ENCODE measurements around the gene STIM2. TPM values are rescaled to one million over a fixed set of nuclear protein-coding genes. Genes with fewer than 3 reads are reported as not detected.
A peak's percentile ranks its signal among the peaks of the same experiment; 100 is the strongest.

STIM2 gene
- total and polyA plus RNA-seq, 10 of the 15 experiments (the other 5 are each of a cell fraction or from before 2014, with no cell fraction given): 4.7 to 41.5 (median 16.9) TPM

- no peaks in the 10 kb centered on the region for H3K9me3 ChIP-seq (replicated peaks; ENCODE audit: control insufficient read depth, insufficient read depth, low read length)
- H3K9ac ChIP-seq (ENCODE audit: control insufficient read depth, insufficient read depth, low read length): no peak overlapping the region
- no peak for DNase-seq (ENCODE audit: low read depth, low spot score)
- no peaks in the 10 kb centered on the region for H4K20me1 ChIP-seq (ENCODE audit: control insufficient read depth, insufficient read depth)
- H3K27ac ChIP-seq (ENCODE audit: control insufficient read depth, insufficient read depth): no peak overlapping the region
- 35% methylated on average over 1 of the region's 1 CpG for WGBS (ENCODE audit: insufficient coverage, insufficient replicate concordance, low lambda C conversion rate, missing lambda C conversion rate)
- peak; percentile 88 for FAIRE-seq
- H3K36me3 ChIP-seq (ENCODE audit: control insufficient read depth in 2 of 2, insufficient read depth in 2 of 2, low read length in 1 of 2): no peaks in the 10 kb centered on the region; a peak in 2 of 4 replicates
- BruUV-seq (replicated peaks): no TSS peak
- in situ Hi-C loops (cut with MboI): no loop called here
- peaks cover 2% of the 10 kb centered on the region for H3K79me2 ChIP-seq (ENCODE audit: control insufficient read depth, insufficient read depth, low read length)
- SMC1A ChIA-PET (ENCODE audit: uncharacterized antibody, unreplicated experiment): interaction anchor here (0.6 to 2.1 kb wide), 7 partner anchors 12 to 83 kb away, joined by 3 to 10 read pairs (median 4); no protein-coding TSS in a partner anchor
- no peak overlapping the region for H3K4me2 ChIP-seq (ENCODE audit: control insufficient read depth, insufficient read depth)
- peaks cover 7% of the 10 kb centered on the region for H3K4me1 ChIP-seq (ENCODE audit: control insufficient read depth, insufficient read depth, low read length)
- TF ChIP-seq SUZ12 (IDR thresholded peaks at IDR 0.05; ENCODE audit: unreplicated experiment): no peak
- TF ChIP-seq E2F4 (IDR thresholded peaks at IDR 0.05; ENCODE audit: low read depth, low read length): no peak
- no peak for TF ChIP-seq IKZF1 (conservative IDR thresholded peaks at IDR 0.05)
- TF ChIP-seq SPI1 (IDR thresholded peaks at IDR 0.05; ENCODE audit: borderline replicate concordance, insufficient read depth, low read depth, low read length): no peak
- RAD21 ChIA-PET (ENCODE audit: unreplicated experiment): interaction anchor here (0.6 to 3.0 kb wide), 4 partner anchors 30 to 522 kb away, joined by 3 to 11 read pairs (median 4); no protein-coding TSS in a partner anchor
- peak; percentile 25; the same call in 1 of the 3 replicates for ATAC-seq
- no peak overlapping the region for H2AFZ ChIP-seq (ENCODE audit: control insufficient read depth, low read depth, low read length)
- intact Hi-C loops (cut with micrococcal nuclease; ENCODE audit: unreplicated experiment): no loop called here
- CTCF ChIA-PET: interaction anchor here (1.4 to 1.5 kb wide), 2 partner anchors 12 to 67 kb away, joined by 4 read pairs; no protein-coding TSS in a partner anchor
- POLR2A ChIA-PET: interaction anchor here (1.2 kb wide), 1 partner anchor 29 kb away, joined by 4 read pairs; no protein-coding TSS in a partner anchor
- H3K4me3 ChIP-seq: no peak overlapping the region
- no peaks in the 10 kb centered on the region for H3K27me3 ChIP-seq (replicated peaks in 1 of 2; ENCODE audit: control insufficient read depth in 2 of 2, insufficient read depth in 2 of 2, low read length in 1 of 2)
These were observed 55.6 kb downstream of the STIM2 start for GRCh38 chr4:26916195-26916594.

- CTCF ChIA-PET: no interaction called here
- in situ Hi-C loops (cut with MboI) (no loop called here), intact Hi-C loops (cut with micrococcal nuclease; ENCODE audit: unreplicated experiment) (no loop called here)
- Histone ChIP-seq H3K4me2 (ENCODE audit: control insufficient read depth, insufficient read depth) (no peak overlapping the region), H4K20me1 (ENCODE audit: control insufficient read depth, insufficient read depth) (no peaks in the 10 kb centered on the region), H3K36me3 (ENCODE audit: control insufficient read depth in 2 of 2, insufficient read depth in 2 of 2, low read length in 1 of 2) (no peaks in the 10 kb centered on the region), H2AFZ (ENCODE audit: control insufficient read depth, low read depth, low read length) (no peak overlapping the region), H3K79me2 (ENCODE audit: control insufficient read depth, insufficient read depth, low read length) (no peaks in the 10 kb centered on the region), H3K4me1 (ENCODE audit: control insufficient read depth, insufficient read depth, low read length) (no peaks in the 10 kb centered on the region), H3K9ac (ENCODE audit: control insufficient read depth, insufficient read depth, low read length) (no peak overlapping the region), H3K4me3 (no peak overlapping the region), H3K27ac (ENCODE audit: control insufficient read depth, insufficient read depth) (no peak overlapping the region), H3K9me3 (replicated peaks; ENCODE audit: control insufficient read depth, insufficient read depth, low read length) (no peaks in the 10 kb centered on the region), H3K27me3 (replicated peaks in 1 of 2; ENCODE audit: control insufficient read depth in 2 of 2, insufficient read depth in 2 of 2, low read length in 1 of 2) (no peaks in the 10 kb centered on the region)
- DNase-seq (ENCODE audit: low read depth, low spot score) (no peak), FAIRE-seq (no peak), ATAC-seq (no peak)
- 100% methylated on average over 4 of the region's 4 CpGs for WGBS (ENCODE audit: insufficient coverage, insufficient replicate concordance, low lambda C conversion rate, missing lambda C conversion rate)
- POLR2A ChIA-PET: no interaction called here
- TF ChIP-seq STAT3 (IDR thresholded peaks at IDR 0.05; ENCODE audit: low read depth, low read length) (no peak), BCL11A (IDR thresholded peaks at IDR 0.05; ENCODE audit: low read depth, low read length) (no peak), REST (IDR thresholded peaks at IDR 0.05; ENCODE audit: low read depth, low read length) (no peak), YY1 (IDR thresholded peaks at IDR 0.05; ENCODE audit: low read depth, low read length) (no peak), SRF (IDR thresholded peaks at IDR 0.05; ENCODE audit: low read depth in 2 of 2, low read length in 2 of 2) (no peak), BCL3 (IDR thresholded peaks at IDR 0.05; ENCODE audit: borderline replicate concordance, insufficient read depth, low read depth, low read length, poor library complexity, severe bottlenecking) (no peak), HDAC2 (IDR thresholded peaks at IDR 0.05) (no peak)
- SMC1A ChIA-PET (ENCODE audit: uncharacterized antibody, unreplicated experiment): interaction anchor here (0.9 kb wide), 1 partner anchor 10 kb away, joined by 3 read pairs; no protein-coding TSS in a partner anchor
- no TSS peak for BruUV-seq (replicated peaks)
- RAD21 ChIA-PET (ENCODE audit: unreplicated experiment): no interaction called here
These were observed 70.3 kb downstream of the STIM2 start for GRCh38 chr4:26930964-26931363.

Measured in GM12878 (cell line).